ENCODE results near the gene BLTP2. TPM values are rescaled to one million over a fixed set of nuclear protein-coding genes. Genes with fewer than 3 reads are reported as not detected.

The BLTP2 gene
- total RNA-seq = 184 and 187 TPM in 2 replicates

GRCh38 chr17:28644787-28645575 lies at the start of gene BLTP2:
TSS of gene BLTP2 (minus strand) at chr17:28645158. CDS start at chr17:28645056, 102 bp downstream.

GRCh38 chr17:28661635-28662526 lies 16.9 kb upstream of the BLTP2 start, which contains the start of the genes SDF2 and SUPT6H:
TSS of gene SDF2 (minus strand) at chr17:28661906. CDS start at chr17:28661876, 30 bp downstream.
TSS of gene SUPT6H (plus strand) at chr17:28662205. CDS start at chr17:28673402, 11,197 bp downstream.

GRCh38 chr17:28613931-28614381 lies 31.0 kb downstream of the BLTP2 start, which contains the start of gene RSKR:
TSS of gene RSKR (minus strand) at chr17:28614185. CDS start at chr17:28614161, 24 bp downstream.

GRCh38 chr17:28598799-28599310 lies 46.1 kb downstream of the BLTP2 start, which contains the start of gene SPAG5:
TSS of gene SPAG5 (minus strand) at chr17:28599025. CDS start at chr17:28598946, 79 bp downstream.

Other genes with a start within 250 kb of the BLTP2 start
- gene SLC46A1, start 238.9 kb downstream of the BLTP2 start, total RNA-seq = 1.3 and 2.5 TPM in 2 replicates
- gene SLC13A2, start 171.5 kb downstream of the BLTP2 start, total RNA-seq = not detected in 2 replicates
- gene FOXN1, start 138.8 kb downstream of the BLTP2 start, total RNA-seq = not detected in 2 replicates
- gene UNC119, start 92.5 kb downstream of the BLTP2 start, total RNA-seq = 23.1 and 27.1 TPM in 2 replicates
- 56.3 and 63.7 TPM in 2 replicates for gene PIGS, start 73.6 kb downstream of the BLTP2 start, total RNA-seq
- gene ALDOC, start 68.3 kb downstream of the BLTP2 start, total RNA-seq = 12.4 and 22.5 TPM in 2 replicates
- gene SPAG5, start 46.1 kb downstream of the BLTP2 start, total RNA-seq = 20.9 and 31.7 TPM in 2 replicates
- 4.2 and 8.7 TPM in 2 replicates for gene RSKR, start 31.0 kb downstream of the BLTP2 start, total RNA-seq
- gene SDF2, start 16.7 kb upstream of the BLTP2 start, total RNA-seq = 38.6 and 39.8 TPM in 2 replicates
- 56.6 and 60.1 TPM in 2 replicates for gene SUPT6H, start 17.0 kb upstream of the BLTP2 start, total RNA-seq
- 0.86 and 1.3 TPM in 2 replicates for gene PROCA1, start 66.7 kb upstream of the BLTP2 start, total RNA-seq
- 25.3 and 42.1 TPM in 2 replicates for gene RAB34, start 72.7 kb upstream of the BLTP2 start, total RNA-seq
- 509 and 527 TPM in 2 replicates for gene RPL23A, start 74.8 kb upstream of the BLTP2 start, total RNA-seq
- 1.8 and 2.3 TPM in 2 replicates for gene TLCD1, start 81.1 kb upstream of the BLTP2 start, total RNA-seq
- gene NEK8, start 83.6 kb upstream of the BLTP2 start, total RNA-seq = 1.5 and 2.0 TPM in 2 replicates
- gene TRAF4, start 98.9 kb upstream of the BLTP2 start, total RNA-seq = 49.8 and 64.0 TPM in 2 replicates
- gene FAM222B, start 197.6 kb upstream of the BLTP2 start, total RNA-seq = 17.3 and 17.7 TPM in 2 replicates
- 45.0 and 47.4 TPM in 2 replicates for gene ERAL1, start 209.9 kb upstream of the BLTP2 start, total RNA-seq